Measurements from ENCODE around the gene MVP.

Gene MVP

GRCh38 chr16:29813644-29814562 lies 6.4 kb upstream of the MVP start:
- no peak overlapping the region for H3K4me3 ChIP-seq (ENCODE audit: low read length)
- DNase-seq (ENCODE audit: low read depth): no peak
- no peak for TF ChIP-seq CTCF (conservative IDR thresholded peaks at IDR 0.05; ENCODE audit: low read length)

- DNase-seq (ENCODE audit: low read depth): no peak
- TF ChIP-seq CTCF (conservative IDR thresholded peaks at IDR 0.05; ENCODE audit: low read length): no peak
- H3K4me3 ChIP-seq (ENCODE audit: low read length): no peak overlapping the region
Observed at GRCh38 chr16:29814592-29814991, 5.7 kb upstream of the MVP start.

DNA sequence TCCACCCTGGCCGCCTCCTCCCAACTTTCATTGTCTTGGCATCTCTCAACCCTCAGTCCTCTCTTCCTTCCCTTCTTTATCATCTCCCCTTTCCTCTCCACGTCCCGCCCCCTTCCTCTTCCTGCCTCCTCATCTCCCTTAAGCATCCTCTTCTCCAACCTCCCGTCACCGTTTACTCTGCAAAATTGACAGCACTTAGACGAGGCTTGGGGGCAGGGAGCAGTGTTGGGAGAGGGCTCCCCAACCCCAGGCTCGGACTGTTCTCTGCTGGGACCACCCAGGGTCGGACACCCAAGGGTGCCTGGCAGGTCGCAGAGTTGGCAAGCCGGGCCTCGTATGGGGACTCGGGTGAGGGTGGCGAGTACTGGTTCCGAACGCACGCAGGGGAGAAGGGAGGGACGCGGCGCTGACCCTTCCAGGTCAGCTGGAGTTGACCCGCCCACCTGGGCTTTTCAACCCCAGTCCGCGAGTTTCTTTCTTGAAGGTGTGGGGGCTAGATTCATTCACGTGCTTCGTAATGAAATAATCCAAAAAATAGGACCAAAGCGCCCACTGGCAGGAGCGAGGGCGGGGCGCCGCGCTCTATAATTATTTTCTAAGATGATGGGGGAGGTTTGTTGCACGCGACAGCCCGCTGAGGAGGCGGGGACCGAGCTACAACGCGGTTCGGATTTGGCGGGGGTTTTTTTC lies 5.1 kb upstream of the MVP start:
- peak overlapping the region; percentile 89 for H3K4me3 ChIP-seq (ENCODE audit: low read length)
- TF ChIP-seq CTCF (conservative IDR thresholded peaks at IDR 0.05; ENCODE audit: low read length): no peak
- no peak for DNase-seq (ENCODE audit: low read depth)

- H3K4me3 ChIP-seq (ENCODE audit: low read length): peak within 1 kb of the TSS; percentile 89
- TF ChIP-seq CTCF (conservative IDR thresholded peaks at IDR 0.05; ENCODE audit: low read length): peak; percentile 71
- peak; percentile 100 for DNase-seq (ENCODE audit: low read depth)
Observed at GRCh38 chr16:29815793-29816693, 4.2 kb upstream of the MVP start, which contains the start of gene PAGR1. PAGR1 (plus strand) TSS chr16:29816152; CDS start chr16:29816526, 374 bp downstream.

GRCh38 chr16:29816694-29817441 lies 3.4 kb upstream of the MVP start:
- no peak; the same call in 1 of the 2 replicates for TF ChIP-seq CTCF (conservative IDR thresholded peaks at IDR 0.05; ENCODE audit: low read length)
- H3K4me3 ChIP-seq (ENCODE audit: low read length): peak overlapping the region; percentile 89
- peak; percentile 60 for DNase-seq (ENCODE audit: low read depth)

DNA sequence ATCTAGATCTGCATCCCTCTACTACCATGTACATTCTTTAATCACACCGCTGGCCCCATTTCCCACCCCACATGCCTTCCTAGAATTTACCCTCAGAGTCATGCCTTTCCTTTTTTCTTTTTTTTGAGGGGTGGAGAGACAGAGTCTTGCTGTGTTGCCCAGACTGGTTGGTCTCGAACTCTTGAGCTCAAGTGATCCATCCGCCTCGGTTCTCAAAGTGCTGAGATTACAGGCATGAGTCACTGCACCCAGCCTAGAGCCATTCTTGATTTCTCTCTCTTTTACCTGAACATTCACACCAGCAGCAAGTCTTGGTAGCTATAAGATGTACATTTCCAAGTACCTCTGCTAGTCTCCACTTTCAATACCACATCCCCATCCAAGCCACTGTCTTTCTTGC lies 2.2 kb upstream of the MVP start:
- H3K4me3 ChIP-seq (ENCODE audit: low read length): no peak overlapping the region
- no peak for DNase-seq (ENCODE audit: low read depth)
- no peak for TF ChIP-seq CTCF (conservative IDR thresholded peaks at IDR 0.05; ENCODE audit: low read length)

Data from AG10803 (cell line).